ENCODE measurements around the gene POU6F2. TPM values are rescaled to one million over a fixed set of nuclear protein-coding genes. Genes with fewer than 3 reads are reported as not detected.

Gene POU6F2
- total RNA-seq, 1 experiment from 2014 or later, result 0.27 TPM

DNA sequence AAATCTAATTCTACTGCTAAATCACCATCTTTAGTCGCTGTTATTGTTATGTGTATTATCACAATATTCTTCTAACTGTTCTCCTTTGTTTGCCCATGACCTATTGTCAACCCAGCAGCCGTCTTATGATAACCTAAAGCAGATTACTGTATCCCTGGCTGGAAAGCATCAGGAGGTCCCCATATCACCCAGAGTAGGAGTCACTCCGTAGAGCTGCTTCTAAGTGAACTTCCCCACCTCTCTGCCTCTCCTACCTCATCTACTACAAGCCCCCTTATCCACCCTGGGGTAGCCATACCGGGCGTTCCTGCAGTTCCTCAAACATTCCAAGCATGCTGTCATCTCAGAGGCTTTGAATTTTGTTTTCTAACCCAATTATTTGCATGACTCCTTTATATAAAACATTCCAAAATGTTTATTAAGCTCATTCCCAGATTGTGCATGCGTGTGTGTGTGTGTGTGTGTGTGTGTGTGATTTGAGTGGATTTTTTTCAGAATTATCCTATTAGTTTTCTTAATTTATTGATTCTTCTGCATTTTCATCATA, 39.7 kb downstream of the POU6F2 start:
- TF ChIP-seq EZH2phosphoT487 (IDR thresholded peaks at IDR 0.05; ENCODE audit: borderline replicate concordance), result no peak
- no peak for TF ChIP-seq ZBTB33 (IDR thresholded peaks at IDR 0.05; ENCODE audit: extremely low read depth, insufficient replicate concordance, low read length)
- no peak for TF ChIP-seq SIN3A (IDR thresholded peaks at IDR 0.05; ENCODE audit: low read depth)
- no peak for TF ChIP-seq TCF7L2 (IDR thresholded peaks at IDR 0.05; ENCODE audit: borderline replicate concordance, extremely low read depth, insufficient read depth, insufficient read length)
- TF ChIP-seq FOSL1 (IDR thresholded peaks at IDR 0.05; ENCODE audit: low read depth), result no peak
- TF ChIP-seq ZNF274 (IDR thresholded peaks at IDR 0.05; ENCODE audit: low read depth, low read length), result no peak
- no peak for TF ChIP-seq MAX (IDR thresholded peaks at IDR 0.05)
- TF ChIP-seq CBX3 (IDR thresholded peaks at IDR 0.05; ENCODE audit: low read depth), result no peak
- TF ChIP-seq POLR2A (IDR thresholded peaks at IDR 0.05; ENCODE audit: borderline replicate concordance, extremely low read depth, insufficient read depth, insufficient read length), result no peak
- TF ChIP-seq, protein P1, sequence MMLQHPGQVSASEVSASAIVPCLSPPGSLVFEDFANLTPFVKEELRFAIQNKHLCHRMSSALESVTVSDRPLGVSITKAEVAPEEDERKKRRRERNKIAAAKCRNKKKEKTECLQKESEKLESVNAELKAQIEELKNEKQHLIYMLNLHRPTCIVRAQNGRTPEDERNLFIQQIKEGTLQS (IDR thresholded peaks at IDR 0.05), result no peak
- TF ChIP-seq YY1 (IDR thresholded peaks at IDR 0.05; ENCODE audit: extremely low read depth, insufficient replicate concordance, low read depth, low read length), result no peak
- no peak for TF ChIP-seq POLR2AphosphoS5 (IDR thresholded peaks at IDR 0.05; ENCODE audit: low read depth, low read length)
- TF ChIP-seq CEBPB (IDR thresholded peaks at IDR 0.05; ENCODE audit: low read depth), result no peak
- TF ChIP-seq JUND (IDR thresholded peaks at IDR 0.05), result no peak
- no peak for TF ChIP-seq EZH2 (IDR thresholded peaks at IDR 0.05)
- TF ChIP-seq RAD21 (IDR thresholded peaks at IDR 0.05; ENCODE audit: low read depth), result no peak
- TF ChIP-seq ZFX (IDR thresholded peaks at IDR 0.05), result no peak
- TF ChIP-seq SP1 (IDR thresholded peaks at IDR 0.05; ENCODE audit: low read depth), result no peak
- no peak for TF ChIP-seq ELF1 (IDR thresholded peaks at IDR 0.05; ENCODE audit: borderline replicate concordance, low read depth)
- no peak for TF ChIP-seq EGR1 (IDR thresholded peaks at IDR 0.05; ENCODE audit: low read depth)
- Histone ChIP-seq H3K9me3 (ENCODE audit: control insufficient read depth in 1 of 2, insufficient read depth in 1 of 2, low read depth in 1 of 2, low read length in 2 of 2) (no peaks in the 10 kb centered on the region), H3K4me3 (replicated peaks in 1 of 2; ENCODE audit: low read depth in 1 of 2, low read length in 2 of 2) (no peak overlapping the region), H3K27ac (ENCODE audit: low read depth, low read length) (no peak overlapping the region), H3K27me3 (ENCODE audit: insufficient read depth, low read length) (0 out of 2 replicates have a peak, but pooled peaks cover 3% of the 10 kb centered on the region), H3K4me2 (ENCODE audit: low read length) (no peak overlapping the region), H3K4me1 (ENCODE audit: control insufficient read depth in 1 of 2, insufficient read depth in 2 of 2, low read length in 2 of 2) (no peaks in the 10 kb centered on the region), H3K9ac (ENCODE audit: low read length) (no peak overlapping the region), H2AFZ (ENCODE audit: low read depth, low read length, poor library complexity, severe bottlenecking) (no peak overlapping the region), H3K79me2 (ENCODE audit: insufficient read depth, low read length) (no peaks in the 10 kb centered on the region), H3K36me3 (ENCODE audit: control insufficient read depth in 1 of 2, insufficient read depth in 2 of 2, low read length in 2 of 2) (no peaks in the 10 kb centered on the region), H3K9me2 (ENCODE audit: insufficient read depth) (no peaks in the 10 kb centered on the region), H4K20me1 (ENCODE audit: insufficient read depth) (no peaks in the 10 kb centered on the region)
- POLR2A ChIA-PET, result no interaction called here
- RAD21 ChIA-PET (ENCODE audit: low non-redundant PET in 1 of 2, low total read pairs in 2 of 2, uncharacterized antibody in 2 of 2, unreplicated experiment in 2 of 2), result no interaction called here
- ATAC-seq (no peak), DNase-seq (ENCODE audit: low read depth, low spot score) (no peak)
- CTCF ChIA-PET, result no interaction called here
- BruUV-seq (replicated peaks), result no TSS peak
- intact Hi-C loops (cut with micrococcal nuclease), result no loop called here
